Uterus (tissue), 4 donors: ENCODE measurements around the gene HOXD3. TPM values are rescaled to one million over a fixed set of nuclear protein-coding genes. Genes with fewer than 3 reads are reported as not detected.
A peak's percentile ranks its signal among the peaks of the same experiment; 100 is the strongest.

Experiments used
- DNase-seq, 2 donors: peaks; one replicate each; pipeline ENCODE4 v3.0.0-alpha.2; 2019 to 2020
- H3K27ac ChIP-seq, 2 donors: fragments of 200-600 bp; sonication (generic); 1 replicate in 1 of 2; 2 replicates in 1 of 2; pipeline ENCODE4 v1.5.1; 2016 to 2018
- H3K27me3 ChIP-seq, 2 donors: fragments of 200-600 bp; sonication (generic); one replicate each; pipeline ENCODE4 v1.5.1; 2018 to 2019; ENCODE audit warnings: control low read depth in 1 of 2
- H3K36me3 ChIP-seq, 2 donors: fragments of 200-600 bp; sonication (generic); one replicate each; pipeline ENCODE4 v1.5.1; 2019; ENCODE audit warnings: control low read depth in 1 of 2
- H3K4me1 ChIP-seq, 2 donors: fragments of 200-600 bp; sonication (generic); one replicate each; pipeline ENCODE4 v1.5.1; 2018 to 2019; ENCODE audit warnings: control low read depth in 1 of 2
- H3K4me3 ChIP-seq, 2 donors: fragments of 200-600 bp; sonication (generic); 1 replicate in 1 of 2; 2 replicates in 1 of 2; pipeline ENCODE4 v1.5.1; 2018 to 2019; ENCODE audit warnings: mild to moderate bottlenecking in 1 of 2
- H3K9me3 ChIP-seq, 2 donors: fragments of 200-600 bp; sonication (generic); one replicate each; pipeline ENCODE4 v1.5.1; 2019; ENCODE audit warnings: control low read depth in 1 of 2
- POLR2A ChIP-seq, 2 donors: fragments of 450-650 bp; IDR thresholded peaks; one replicate each; pipeline ENCODE4 v1.6.1; 2016; ENCODE audit warnings: antibody characterized with exemption in 2 of 2, mild to moderate bottlenecking in 1 of 2, moderate library complexity in 1 of 2
- intact Hi-C: fragments of 100-400 bp; cut with DNase I; formaldehyde crosslinking; loops from one replicate; pipeline ENCODE4 v1.15.1; 2023; ENCODE audit warnings: low total_unique reads
- total RNA-seq, 4 donors: library from RNA; depleted of rRNA in 3 of 4; stranded (reverse); fragments of >200 nt in 3 of 4; gene quantifications; one replicate each; pipeline versions ENCODE4 v1.1.0 to v1.2.4, GENCODE V29; 2014 to 2023
- TF ChIP-seq, protein P1 (sequence below), 4 experiments: fragments of 200-600 bp in 2 of 4; fragments of 450-650 bp in 2 of 4; sonication (generic) in 2 of 4; IDR thresholded peaks; one replicate each; pipeline ENCODE4 v1.5.1; 2016 to 2019; ENCODE audit warnings: antibody characterized with exemption in 4 of 4, mild to moderate bottlenecking in 2 of 4, moderate library complexity in 1 of 4
- donor health status: DM: yes; HTN: yes; CAD: no.

HOXD3 gene
- total RNA-seq, 4 donors from 2014 or later: 14.7 to 61.2 (median 22.7) TPM

- Histone ChIP-seq H3K4me1 (no peaks in the 10 kb centered on the region), H3K36me3 (no peaks in the 10 kb centered on the region), H3K27me3 (no peaks in the 10 kb centered on the region), H3K9me3 (no peaks in the 10 kb centered on the region), H3K27ac (peak overlapping the region in 1 of 2 donors; percentile 83), H3K4me3 (no peak overlapping the region)
- TF ChIP-seq POLR2A (IDR thresholded peaks at IDR 0.05): no peak
- TF ChIP-seq, protein P1, sequence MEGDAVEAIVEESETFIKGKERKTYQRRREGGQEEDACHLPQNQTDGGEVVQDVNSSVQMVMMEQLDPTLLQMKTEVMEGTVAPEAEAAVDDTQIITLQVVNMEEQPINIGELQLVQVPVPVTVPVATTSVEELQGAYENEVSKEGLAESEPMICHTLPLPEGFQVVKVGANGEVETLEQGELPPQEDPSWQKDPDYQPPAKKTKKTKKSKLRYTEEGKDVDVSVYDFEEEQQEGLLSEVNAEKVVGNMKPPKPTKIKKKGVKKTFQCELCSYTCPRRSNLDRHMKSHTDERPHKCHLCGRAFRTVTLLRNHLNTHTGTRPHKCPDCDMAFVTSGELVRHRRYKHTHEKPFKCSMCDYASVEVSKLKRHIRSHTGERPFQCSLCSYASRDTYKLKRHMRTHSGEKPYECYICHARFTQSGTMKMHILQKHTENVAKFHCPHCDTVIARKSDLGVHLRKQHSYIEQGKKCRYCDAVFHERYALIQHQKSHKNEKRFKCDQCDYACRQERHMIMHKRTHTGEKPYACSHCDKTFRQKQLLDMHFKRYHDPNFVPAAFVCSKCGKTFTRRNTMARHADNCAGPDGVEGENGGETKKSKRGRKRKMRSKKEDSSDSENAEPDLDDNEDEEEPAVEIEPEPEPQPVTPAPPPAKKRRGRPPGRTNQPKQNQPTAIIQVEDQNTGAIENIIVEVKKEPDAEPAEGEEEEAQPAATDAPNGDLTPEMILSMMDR (IDR thresholded peaks at IDR 0.05): no peak
- DNase-seq: no peak
- intact Hi-C loops: no loop called here
Measured at GRCh38 chr2:176155356-176156044, 1.6 kb upstream of the HOXD3 start.

DNA sequence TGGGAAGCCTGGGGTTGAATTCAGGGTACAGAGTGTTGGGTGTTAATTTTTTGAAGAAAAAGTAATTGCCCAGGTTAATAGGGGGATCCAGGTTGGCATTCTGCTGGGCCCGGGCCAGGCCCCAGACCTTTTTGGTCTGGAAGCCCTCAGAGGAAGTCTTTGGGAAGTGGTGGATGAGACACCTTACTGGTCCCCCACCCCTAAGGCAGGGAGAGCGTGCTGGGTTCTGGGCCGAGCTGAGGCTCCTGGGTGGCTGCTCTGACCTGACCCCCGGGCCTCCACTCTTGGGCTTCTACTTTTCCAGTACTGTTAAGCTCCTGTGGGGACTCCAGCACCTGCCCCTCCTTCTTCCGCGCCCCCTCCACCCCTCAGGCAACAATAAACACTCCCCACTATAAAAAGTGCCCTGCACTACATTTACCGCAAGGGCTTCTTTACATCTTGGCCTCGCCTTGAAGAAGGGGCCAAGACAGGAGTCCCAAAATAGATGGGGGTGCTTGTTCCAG is 753 bp upstream of the HOXD3 start:
- DNase-seq: no peak

DNA sequence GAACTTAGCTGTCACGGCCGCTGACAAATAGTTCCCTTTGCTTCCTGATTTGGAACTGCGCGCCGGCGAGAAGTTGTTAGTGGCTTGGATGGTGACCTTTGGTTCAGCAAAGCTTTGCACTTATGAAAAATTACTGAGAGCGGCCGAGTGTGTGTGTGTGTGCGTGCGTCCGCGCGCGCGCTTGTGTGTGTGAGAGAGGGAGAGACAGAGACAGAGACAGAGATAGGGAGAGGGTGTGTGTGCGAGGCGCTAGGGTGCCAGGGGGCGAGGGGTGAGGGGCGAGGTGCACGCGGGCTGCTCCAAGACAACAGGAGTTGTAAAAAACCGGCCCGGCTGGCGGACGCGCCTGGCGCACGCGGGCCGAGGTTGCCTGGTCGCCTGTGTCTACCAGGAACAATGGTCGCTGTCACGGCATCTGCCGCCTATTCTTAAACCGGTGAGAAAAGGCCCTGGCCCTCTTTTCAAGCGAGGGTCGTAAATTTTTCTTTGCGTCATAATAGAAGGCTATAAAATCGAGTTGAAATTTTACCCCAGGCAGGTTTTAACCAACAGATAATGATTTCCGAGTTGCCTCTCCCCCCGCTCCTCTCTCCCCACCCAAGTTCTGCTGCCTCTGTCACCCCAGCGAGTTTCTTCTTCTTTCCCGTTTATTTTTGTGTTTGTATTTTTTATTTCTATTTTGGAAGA is 535 bp downstream of the HOXD3 start:
- Histone ChIP-seq H3K27ac (peak overlapping the region; percentile 82 to 83), H3K27me3 (no peaks in the 10 kb centered on the region), H3K4me1 (no peaks in the 10 kb centered on the region), H3K9me3 (no peaks in the 10 kb centered on the region), H3K4me3 (peak overlapping the region; percentile 6 to 38), H3K36me3 (no peaks in the 10 kb centered on the region)
- intact Hi-C loops: no loop called here
- DNase-seq: no peak
- TF ChIP-seq, protein P1 (IDR thresholded peaks at IDR 0.05): no peak
- no peak for TF ChIP-seq POLR2A (IDR thresholded peaks at IDR 0.05)

More for the DNA sequence above, 753 bp upstream of the HOXD3 start:
- H3K9me3 ChIP-seq: no peaks in the 10 kb centered on the region
- no peaks in the 10 kb centered on the region for H3K27me3 ChIP-seq
- H3K4me1 ChIP-seq: no peaks in the 10 kb centered on the region
- TF ChIP-seq, protein P1 (IDR thresholded peaks at IDR 0.05): no peak
- no peak for TF ChIP-seq POLR2A (IDR thresholded peaks at IDR 0.05)
- H3K27ac ChIP-seq: peak overlapping the region; percentile 82 to 83
- H3K4me3 ChIP-seq: no peak overlapping the region
- H3K36me3 ChIP-seq: no peaks in the 10 kb centered on the region
- intact Hi-C loops: no loop called here

GRCh38 chr2:176158186-176158591 is 1.1 kb downstream of the HOXD3 start:
- intact Hi-C loops: no loop called here
- DNase-seq: no peak
- TF ChIP-seq POLR2A (IDR thresholded peaks at IDR 0.05): no peak
- TF ChIP-seq, protein P1 (IDR thresholded peaks at IDR 0.05): no peak
- Histone ChIP-seq H3K36me3 (no peaks in the 10 kb centered on the region), H3K27me3 (no peaks in the 10 kb centered on the region), H3K4me1 (no peaks in the 10 kb centered on the region), H3K9me3 (no peaks in the 10 kb centered on the region), H3K4me3 (peak overlapping the region; percentile 6 to 38), H3K27ac (peak overlapping the region; percentile 82 to 83)
